PC-3 (cell line): ENCODE results near the gene XIRP2. TPM values are rescaled to one million over a fixed set of nuclear protein-coding genes. Genes with fewer than 3 reads are reported as not detected.

Experiments
- ATAC-seq: fragments of 200-7000 bp; cut with Tn5 transposase; 2 replicates; pipeline ENCODE4 v1.9.1; 2020; ENCODE audit warnings: mild to moderate bottlenecking, moderate library complexity
- BruUV-seq: library from RNA; stranded (reverse); fragments of 400-500 nt; replicated peaks from 2 replicates; lab custom pipeline; 2021; lab: Mats Ljungman, UMichigan
- CTCF ChIA-PET: fragments of 300-600 bp; sonication (Branson Sonifier 250); formaldehyde crosslinking; loops from one replicate; lab custom pipeline; 2022; ENCODE audit warnings: antibody characterized with exemption; lab: Charles Lee
- POLR2A ChIA-PET: fragments of 300-600 bp; sonication (Branson Sonifier 250); formaldehyde crosslinking; loops from one replicate; lab custom pipeline; 2022; ENCODE audit warnings: antibody characterized with exemption; ENCODE audit not compliant: unreplicated experiment; lab: Charles Lee
- DNase-seq: peaks from one replicate; pipeline ENCODE4 v3.0.0-alpha.2; 2015
- H2AFZ ChIP-seq: fragments of 300-600 bp; sonication (generic); 2 replicates; pipeline ENCODE4 v1.6.0; 2016; ENCODE audit warnings: antibody characterized with exemption, low read length
- H3F3A ChIP-seq: fragments of 300-600 bp; sonication (generic); one replicate; pipeline ENCODE4 v1.6.0; 2017; ENCODE audit warnings: antibody characterized with exemption, low read length, control low read depth, mild to moderate bottlenecking; ENCODE audit not compliant: unreplicated experiment
- H3K27ac ChIP-seq: fragments of 300-600 bp; sonication (generic); 2 replicates; pipeline ENCODE4 v1.5.1; 2016; ENCODE audit warnings: mild to moderate bottlenecking, low read length
- H3K27me3 ChIP-seq: fragments of 300-600 bp; sonication (generic); 2 replicates; pipeline ENCODE4 v1.6.1; 2016; ENCODE audit warnings: low read length, mixed read lengths
- H3K36me3 ChIP-seq: fragments of 300-600 bp; sonication (generic); 2 replicates; pipeline ENCODE4 v1.6.1; 2016; ENCODE audit warnings: low read depth, mixed run types, low read length, mixed read lengths
- H3K4me1 ChIP-seq: fragments of 300-600 bp; sonication (generic); 2 replicates; pipeline ENCODE4 v1.5.1; 2016; ENCODE audit warnings: low read length; ENCODE audit not compliant: insufficient read depth
- H3K4me2 ChIP-seq: fragments of 300-600 bp; sonication (generic); 2 replicates; pipeline ENCODE4 v1.6.0; 2016; ENCODE audit warnings: low read length
- H3K4me3 ChIP-seq: fragments of 300-600 bp; sonication (generic); 2 replicates; pipeline ENCODE4 v1.5.1; 2016; ENCODE audit warnings: mild to moderate bottlenecking, low read length, mixed read lengths
- H3K79me2 ChIP-seq: fragments of 300-600 bp; sonication (generic); 2 replicates; pipeline ENCODE4 v1.6.1; 2017; ENCODE audit warnings: low read length, mixed read lengths
- H3K9ac ChIP-seq: fragments of 300-600 bp; sonication (generic); 2 replicates; pipeline ENCODE4 v1.6.0; 2016; ENCODE audit warnings: mild to moderate bottlenecking, low read length
- H3K9me2 ChIP-seq: fragments of 300-600 bp; sonication (generic); replicated peaks from 2 replicates; pipeline ENCODE4 v1.6.1; 2016; ENCODE audit warnings: mixed run types, low read length, mixed read lengths
- H3K9me3 ChIP-seq: fragments of 300-600 bp; sonication (generic); 2 replicates; pipeline ENCODE4 v1.6.1; 2016; ENCODE audit warnings: low read length, mixed read lengths
- H4K20me1 ChIP-seq: fragments of 300-600 bp; sonication (generic); 2 replicates; pipeline ENCODE4 v1.6.1; 2016; ENCODE audit warnings: low read length, mixed read lengths
- EZH2 ChIP-seq: fragments of 300-600 bp; sonication (generic); IDR thresholded peaks from one replicate; pipeline ENCODE4 v1.6.1; 2017; ENCODE audit warnings: antibody characterized with exemption, mild to moderate bottlenecking, low read length; ENCODE audit not compliant: unreplicated experiment
- EZH2phosphoT487 ChIP-seq: fragments of 300-600 bp; sonication (generic); IDR thresholded peaks from 2 replicates; pipeline ENCODE4 v1.6.1; 2018; ENCODE audit warnings: mild to moderate bottlenecking, antibody characterized with exemption, low read length, borderline replicate concordance
- intact Hi-C: fragments of 100-400 bp; cut with micrococcal nuclease; formaldehyde crosslinking; loops from 2 replicates; pipeline ENCODE4 v1.9.0; 2023
- total RNA-seq: library from RNA; depleted of rRNA; stranded (reverse); fragments of >200 nt; gene quantifications from 2 replicates; pipeline ENCODE4 v1.2.3, GENCODE V29; 2014
- TF ChIP-seq, protein P1 (sequence below): fragments of 300-600 bp; sonication (generic); conservative IDR thresholded peaks from 2 replicates; pipeline ENCODE4 v1.5.1; 2017; ENCODE audit warnings: antibody characterized with exemption, low read depth, mild to moderate bottlenecking, low read length

The XIRP2 gene
- total RNA-seq, 1 experiment from 2014 or later = 0.11 TPM

DNA sequence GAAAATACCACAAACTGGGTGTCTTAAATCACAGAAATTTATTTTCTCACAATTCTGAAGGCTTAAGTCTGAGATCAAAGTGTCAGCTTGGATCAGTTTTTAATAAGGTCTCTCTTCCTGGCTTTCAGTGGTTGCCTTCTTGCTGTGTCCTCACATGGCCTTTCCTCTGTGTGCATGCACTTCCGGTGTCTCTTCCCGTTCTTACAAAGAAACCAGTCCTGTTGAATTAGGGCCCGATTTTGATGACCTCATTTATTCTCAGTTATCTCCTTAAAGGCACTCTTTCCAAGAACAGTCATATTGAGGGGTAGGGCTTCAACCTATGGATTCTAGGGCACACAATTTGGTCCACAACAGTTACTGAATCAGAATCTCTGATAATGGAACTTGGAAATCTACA is 5.4 kb upstream of the XIRP2 start:
- no peaks in the 10 kb centered on the region for H4K20me1 ChIP-seq
- ChIA-PET POLR2A (no interaction called here), CTCF (no interaction called here)
- H3K4me1 ChIP-seq = no peaks in the 10 kb centered on the region
- H3K79me2 ChIP-seq = no peaks in the 10 kb centered on the region
- no peaks in the 10 kb centered on the region for H3K27me3 ChIP-seq
- no peak overlapping the region for H2AFZ ChIP-seq
- no peak overlapping the region for H3K9ac ChIP-seq
- DNase-seq (no peak), ATAC-seq (no peak)
- TF ChIP-seq EZH2 (no peak), EZH2phosphoT487 (no peak)
- TF ChIP-seq, protein P1, sequence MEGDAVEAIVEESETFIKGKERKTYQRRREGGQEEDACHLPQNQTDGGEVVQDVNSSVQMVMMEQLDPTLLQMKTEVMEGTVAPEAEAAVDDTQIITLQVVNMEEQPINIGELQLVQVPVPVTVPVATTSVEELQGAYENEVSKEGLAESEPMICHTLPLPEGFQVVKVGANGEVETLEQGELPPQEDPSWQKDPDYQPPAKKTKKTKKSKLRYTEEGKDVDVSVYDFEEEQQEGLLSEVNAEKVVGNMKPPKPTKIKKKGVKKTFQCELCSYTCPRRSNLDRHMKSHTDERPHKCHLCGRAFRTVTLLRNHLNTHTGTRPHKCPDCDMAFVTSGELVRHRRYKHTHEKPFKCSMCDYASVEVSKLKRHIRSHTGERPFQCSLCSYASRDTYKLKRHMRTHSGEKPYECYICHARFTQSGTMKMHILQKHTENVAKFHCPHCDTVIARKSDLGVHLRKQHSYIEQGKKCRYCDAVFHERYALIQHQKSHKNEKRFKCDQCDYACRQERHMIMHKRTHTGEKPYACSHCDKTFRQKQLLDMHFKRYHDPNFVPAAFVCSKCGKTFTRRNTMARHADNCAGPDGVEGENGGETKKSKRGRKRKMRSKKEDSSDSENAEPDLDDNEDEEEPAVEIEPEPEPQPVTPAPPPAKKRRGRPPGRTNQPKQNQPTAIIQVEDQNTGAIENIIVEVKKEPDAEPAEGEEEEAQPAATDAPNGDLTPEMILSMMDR = no peak
- no peaks in the 10 kb centered on the region for H3K36me3 ChIP-seq
- no peak overlapping the region for H3K27ac ChIP-seq
- no TSS peak for BruUV-seq
- intact Hi-C loops = no loop called here
- H3K9me2 ChIP-seq = no peaks in the 10 kb centered on the region
- no peak overlapping the region for H3K4me3 ChIP-seq
- no peak overlapping the region for H3K4me2 ChIP-seq
- no peaks in the 10 kb centered on the region for H3K9me3 ChIP-seq
- H3F3A ChIP-seq = no peaks in the 10 kb centered on the region

DNA sequence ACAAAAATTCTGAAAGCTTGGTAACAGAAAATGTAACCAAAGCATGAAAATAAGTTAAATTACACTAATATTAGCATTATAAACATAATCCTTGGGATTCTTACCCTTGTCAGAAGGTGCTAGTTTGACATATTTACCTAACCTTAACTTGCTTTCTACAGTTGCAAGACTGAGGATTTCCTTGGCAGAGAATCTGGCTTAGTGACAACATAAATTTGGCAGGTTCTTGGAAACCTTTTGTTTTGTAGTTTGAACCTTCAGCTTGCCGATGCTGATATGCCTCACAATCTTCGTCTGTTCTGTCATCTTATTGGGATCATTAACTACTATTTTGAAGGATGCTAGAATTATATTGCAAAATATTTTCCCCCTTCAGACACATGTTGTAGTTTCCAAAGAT is 3.4 kb downstream of the XIRP2 start:
- H3K4me2 ChIP-seq = no peak overlapping the region
- H3K79me2 ChIP-seq = no peaks in the 10 kb centered on the region
- ATAC-seq = no peak
- no peaks in the 10 kb centered on the region for H3K27me3 ChIP-seq
- H2AFZ ChIP-seq = no peak overlapping the region
- no peaks in the 10 kb centered on the region for H4K20me1 ChIP-seq
- no peak overlapping the region for H3K4me3 ChIP-seq
- H3K9me2 ChIP-seq = no peaks in the 10 kb centered on the region
- ChIA-PET CTCF (no interaction called here), POLR2A (interaction anchor here (0.6 kb wide), 1 partner anchor 81 kb away, joined by 6 read pairs; no protein-coding TSS in a partner anchor)
- H3K9me3 ChIP-seq = no peaks in the 10 kb centered on the region
- H3F3A ChIP-seq = no peaks in the 10 kb centered on the region
- BruUV-seq = no TSS peak
- no peak overlapping the region for H3K27ac ChIP-seq
- no peaks in the 10 kb centered on the region for H3K36me3 ChIP-seq
- DNase-seq = no peak
- TF ChIP-seq, protein P1 = no peak
- no peak for TF ChIP-seq EZH2
- no peak for TF ChIP-seq EZH2phosphoT487
- intact Hi-C loops = loop anchor here (10.0 kb wide), 2 partner anchors 187 to 357 kb away; no protein-coding TSS in a partner anchor
- no peak overlapping the region for H3K9ac ChIP-seq
- no peaks in the 10 kb centered on the region for H3K4me1 ChIP-seq

DNA sequence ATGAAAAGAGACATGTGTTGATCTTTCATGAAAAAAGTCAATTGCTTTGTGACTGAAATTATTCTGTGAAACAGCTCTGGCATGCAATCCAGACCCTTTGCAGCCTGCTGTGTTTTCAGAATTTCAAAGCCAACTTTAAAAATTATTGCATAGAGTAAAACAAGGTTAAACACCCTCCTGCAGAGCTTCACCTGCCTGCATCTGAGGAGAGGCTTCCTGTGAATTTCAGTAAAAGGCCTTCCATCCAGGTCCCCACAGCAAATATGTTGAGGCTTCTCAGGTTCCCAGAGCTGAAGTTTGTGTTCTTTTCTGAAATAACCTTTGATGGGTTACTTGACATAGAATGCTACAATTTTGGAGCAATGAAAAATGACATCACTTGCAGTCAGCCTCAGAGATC is 4.1 kb downstream of the XIRP2 start:
- no peaks in the 10 kb centered on the region for H3K36me3 ChIP-seq
- H2AFZ ChIP-seq = no peak overlapping the region
- H3K79me2 ChIP-seq = no peaks in the 10 kb centered on the region
- ATAC-seq (no peak), DNase-seq (no peak)
- intact Hi-C loops = loop anchor here (10.0 kb wide), 2 partner anchors 188 to 358 kb away; no protein-coding TSS in a partner anchor
- no peak overlapping the region for H3K27ac ChIP-seq
- CTCF ChIA-PET = interaction anchor here (0.7 kb wide), 1 partner anchor 185 kb away, joined by 6 read pairs; no protein-coding TSS in a partner anchor
- no peaks in the 10 kb centered on the region for H3F3A ChIP-seq
- no peaks in the 10 kb centered on the region for H3K9me3 ChIP-seq
- H4K20me1 ChIP-seq = no peaks in the 10 kb centered on the region
- POLR2A ChIA-PET = no interaction called here
- no peaks in the 10 kb centered on the region for H3K27me3 ChIP-seq
- TF ChIP-seq EZH2 (no peak), EZH2phosphoT487 (no peak)
- TF ChIP-seq, protein P1 = no peak
- BruUV-seq = no TSS peak
- H3K9me2 ChIP-seq = no peaks in the 10 kb centered on the region
- H3K4me2 ChIP-seq = no peak overlapping the region
- H3K9ac ChIP-seq = no peak overlapping the region
- no peak overlapping the region for H3K4me3 ChIP-seq
- H3K4me1 ChIP-seq = no peaks in the 10 kb centered on the region
